Adipocyte (in vitro differentiated cells): ENCODE measurements around the gene GYS2.
A peak's percentile ranks its signal among the peaks of the same experiment; 100 is the strongest.

ENCODE experiments used
- DNase-seq: peaks from one replicate; pipeline ENCODE4 v3.0.0-alpha.2; 2015; ENCODE audit warnings: low read depth
- H3K27me3 ChIP-seq: replicated peaks from 2 replicates; pipeline ENCODE4 v1.7.0; 2013; ENCODE audit warnings: mild to moderate bottlenecking, low read length, moderate library complexity; ENCODE audit not compliant: control insufficient read depth, insufficient read depth
- H3K36me3 ChIP-seq: 2 replicates; pipeline ENCODE4 v1.7.0; 2013; ENCODE audit warnings: low read length, mild to moderate bottlenecking, moderate library complexity; ENCODE audit not compliant: control insufficient read depth, insufficient read depth, severe bottlenecking
- H3K4me1 ChIP-seq: 2 replicates; pipeline ENCODE4 v1.7.0; 2013; ENCODE audit warnings: mild to moderate bottlenecking, low read length, moderate library complexity; ENCODE audit not compliant: control insufficient read depth, insufficient read depth
- H3K4me3 ChIP-seq: 2 replicates; pipeline ENCODE4 v1.7.0; 2013; ENCODE audit warnings: mild to moderate bottlenecking, low read length, moderate library complexity
- H3K9ac ChIP-seq: 2 replicates; pipeline ENCODE4 v1.7.0; 2013; ENCODE audit warnings: mild to moderate bottlenecking, low read length, moderate library complexity
- H3K9me3 ChIP-seq: 2 replicates; pipeline ENCODE4 v1.7.0; 2013; ENCODE audit warnings: mild to moderate bottlenecking, low read length, moderate library complexity; ENCODE audit not compliant: control insufficient read depth

GYS2 gene

DNA sequence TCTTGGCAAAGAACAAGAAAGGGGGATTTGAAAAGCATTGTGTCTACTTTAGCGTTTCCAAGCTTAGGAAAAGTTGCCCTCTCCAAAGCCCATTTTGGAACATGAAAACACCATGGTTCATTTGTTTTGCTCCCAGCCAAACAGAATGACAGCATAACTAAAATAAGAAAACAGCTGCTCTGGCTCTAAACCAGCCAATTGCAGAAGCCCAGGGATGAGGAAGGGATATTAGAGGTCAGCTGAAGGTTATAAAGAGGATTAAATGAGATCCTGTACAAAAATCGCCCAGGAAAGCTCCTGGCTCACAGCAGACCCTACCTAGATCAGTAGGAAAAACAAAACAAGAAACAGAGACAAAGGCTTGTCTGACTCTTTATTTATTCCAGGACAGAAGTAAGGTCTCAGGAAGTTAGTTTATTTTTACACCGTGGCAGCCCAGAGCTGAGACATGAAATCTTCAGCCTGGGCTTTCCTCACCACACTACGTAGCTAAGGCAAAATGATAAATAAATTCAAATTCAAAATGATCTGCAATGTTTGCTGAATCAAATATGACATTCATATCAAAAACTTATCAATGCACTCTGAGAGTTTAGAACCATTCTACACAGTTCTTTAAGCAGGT lies 52.7 kb downstream of the GYS2 start:
- Histone ChIP-seq H3K36me3 (no peaks in the 10 kb centered on the region), H3K9ac (no peak overlapping the region), H3K9me3 (no peaks in the 10 kb centered on the region), H3K4me1 (no peaks in the 10 kb centered on the region), H3K27me3 (no peaks in the 10 kb centered on the region), H3K4me3 (no peak overlapping the region)
- DNase-seq: peak; percentile 5

- no peak for DNase-seq
- H3K9ac ChIP-seq: no peak overlapping the region
- no peaks in the 10 kb centered on the region for H3K36me3 ChIP-seq
- H3K4me1 ChIP-seq: no peaks in the 10 kb centered on the region
- H3K9me3 ChIP-seq: no peaks in the 10 kb centered on the region
- no peak overlapping the region for H3K4me3 ChIP-seq
- H3K27me3 ChIP-seq: no peaks in the 10 kb centered on the region
Observed at GRCh38 chr12:21547437-21547836, 57.2 kb downstream of the GYS2 start.

GRCh38 chr12:21546716-21547115 lies 57.9 kb downstream of the GYS2 start:
- DNase-seq: no peak
- no peaks in the 10 kb centered on the region for H3K9me3 ChIP-seq
- no peaks in the 10 kb centered on the region for H3K36me3 ChIP-seq
- no peaks in the 10 kb centered on the region for H3K4me1 ChIP-seq
- H3K27me3 ChIP-seq: no peaks in the 10 kb centered on the region
- H3K9ac ChIP-seq: no peak overlapping the region
- H3K4me3 ChIP-seq: no peak overlapping the region

GRCh38 chr12:21545557-21545956 lies 59.1 kb downstream of the GYS2 start:
- Histone ChIP-seq H3K4me3 (no peak overlapping the region), H3K36me3 (no peaks in the 10 kb centered on the region), H3K27me3 (no peaks in the 10 kb centered on the region), H3K4me1 (no peaks in the 10 kb centered on the region), H3K9ac (no peak overlapping the region), H3K9me3 (no peaks in the 10 kb centered on the region)
- no peak for DNase-seq

- H3K36me3 ChIP-seq: no peaks in the 10 kb centered on the region
- H3K4me1 ChIP-seq: no peaks in the 10 kb centered on the region
- H3K4me3 ChIP-seq: no peak overlapping the region
- no peaks in the 10 kb centered on the region for H3K27me3 ChIP-seq
- no peaks in the 10 kb centered on the region for H3K9me3 ChIP-seq
- H3K9ac ChIP-seq: no peak overlapping the region
- DNase-seq: no peak
Observed at GRCh38 chr12:21543151-21543550, 61.5 kb downstream of the GYS2 start.

DNA sequence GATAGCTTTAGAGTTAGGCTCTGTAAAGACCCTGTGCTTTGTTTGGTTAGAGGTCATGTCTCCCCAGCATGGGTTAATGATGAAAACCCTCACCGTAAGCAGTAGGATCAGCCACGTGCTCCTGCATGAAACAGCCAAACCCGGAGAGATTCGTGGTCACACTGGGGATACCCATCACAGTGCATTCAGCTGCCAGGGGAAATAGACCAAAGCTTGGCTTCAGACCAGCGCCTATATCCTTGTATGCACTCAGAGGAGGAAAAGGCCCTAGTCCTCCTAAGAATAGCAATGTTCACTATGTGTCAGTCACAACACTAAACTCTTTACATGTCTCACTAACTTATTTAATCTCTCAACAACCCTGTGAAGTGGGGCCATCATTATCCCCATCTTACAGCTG lies 62.2 kb downstream of the GYS2 start:
- H3K4me1 ChIP-seq: no peaks in the 10 kb centered on the region

GRCh38 chr12:21541773-21542172 lies 62.9 kb downstream of the GYS2 start:
- Histone ChIP-seq H3K27me3 (no peaks in the 10 kb centered on the region), H3K4me3 (no peak overlapping the region), H3K9ac (no peak overlapping the region), H3K9me3 (no peaks in the 10 kb centered on the region), H3K36me3 (no peaks in the 10 kb centered on the region), H3K4me1 (no peaks in the 10 kb centered on the region)
- DNase-seq: no peak

More for the DNA sequence above, 62.2 kb downstream of the GYS2 start:
- no peak for DNase-seq
- H3K4me3 ChIP-seq: no peak overlapping the region
- H3K9ac ChIP-seq: no peak overlapping the region
- H3K9me3 ChIP-seq: no peaks in the 10 kb centered on the region
- no peaks in the 10 kb centered on the region for H3K27me3 ChIP-seq
- H3K36me3 ChIP-seq: no peaks in the 10 kb centered on the region

- Histone ChIP-seq H3K4me1 (no peaks in the 10 kb centered on the region), H3K4me3 (no peak overlapping the region), H3K9ac (no peak overlapping the region), H3K27me3 (no peaks in the 10 kb centered on the region), H3K36me3 (no peaks in the 10 kb centered on the region), H3K9me3 (no peaks in the 10 kb centered on the region)
- DNase-seq: no peak
Observed at GRCh38 chr12:21539797-21540196, 64.8 kb downstream of the GYS2 start.

DNA sequence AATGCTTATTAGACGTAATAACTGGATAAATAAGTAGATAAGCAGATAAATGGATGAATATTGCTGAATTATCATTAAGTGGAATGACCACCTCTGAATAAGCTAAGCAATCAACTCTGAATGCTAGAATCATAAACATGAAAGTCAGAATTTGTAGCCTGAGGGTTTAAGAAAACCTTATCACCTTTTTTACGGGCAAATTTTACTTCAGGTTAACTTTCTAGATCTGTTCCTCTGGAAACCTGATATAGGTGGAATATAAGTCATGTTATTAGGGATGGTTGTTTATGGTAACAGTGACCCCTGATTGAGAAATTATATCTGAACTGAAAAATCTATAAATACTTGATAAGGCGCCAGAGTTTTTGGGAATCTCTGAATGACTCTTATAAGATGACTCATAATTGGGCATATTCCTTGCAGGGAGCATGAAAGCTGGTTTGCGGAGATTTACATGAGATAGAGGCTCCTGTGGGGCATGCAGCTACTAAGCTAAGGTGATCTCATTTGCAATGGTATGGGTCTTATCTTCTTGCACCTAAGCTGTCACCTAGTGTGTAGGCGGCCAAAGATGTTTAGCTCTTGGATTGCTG lies 66.5 kb downstream of the GYS2 start:
- Histone ChIP-seq H3K4me1 (no peaks in the 10 kb centered on the region), H3K9ac (no peak overlapping the region), H3K27me3 (no peaks in the 10 kb centered on the region), H3K4me3 (no peak overlapping the region), H3K9me3 (no peaks in the 10 kb centered on the region), H3K36me3 (no peaks in the 10 kb centered on the region)
- no peak for DNase-seq

DNA sequence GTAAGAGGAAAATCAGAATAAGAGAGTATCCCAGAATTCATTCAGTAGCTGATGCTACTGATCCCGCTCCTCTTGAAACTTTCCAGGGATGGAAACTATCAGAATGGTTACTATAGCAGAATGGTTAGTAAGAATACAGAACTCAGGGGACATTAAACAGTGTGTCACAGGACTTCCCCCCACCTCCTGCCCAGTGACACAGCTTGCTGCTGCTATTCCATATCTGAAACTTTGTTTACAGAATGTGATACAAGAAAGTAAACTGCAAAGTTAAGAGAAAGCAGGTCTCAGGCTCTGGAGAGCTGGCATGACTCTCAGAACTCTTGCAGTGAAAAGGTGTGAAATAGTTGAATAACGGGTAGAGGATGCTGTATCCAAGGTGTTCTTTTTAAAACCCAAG lies 75.2 kb downstream of the GYS2 start:
- Histone ChIP-seq H3K36me3 (no peaks in the 10 kb centered on the region), H3K4me3 (no peak overlapping the region), H3K9me3 (no peaks in the 10 kb centered on the region), H3K4me1 (peaks cover 15% of the 10 kb centered on the region), H3K27me3 (no peaks in the 10 kb centered on the region), H3K9ac (no peak overlapping the region)
- no peak for DNase-seq

GRCh38 chr12:21528953-21529352 lies 75.7 kb downstream of the GYS2 start:
- Histone ChIP-seq H3K36me3 (no peaks in the 10 kb centered on the region), H3K4me3 (no peak overlapping the region), H3K27me3 (no peaks in the 10 kb centered on the region), H3K9me3 (no peaks in the 10 kb centered on the region), H3K4me1 (peaks cover 15% of the 10 kb centered on the region), H3K9ac (no peak overlapping the region)
- no peak for DNase-seq
